Lower leg skin (tissue), 3 donors: ENCODE data around the gene ADI1.
"Not testable (repeated sequence)": the region's sequence is repeated elsewhere in the genome, so short reads cannot be mapped to it uniquely, and the experiment has no call there.

Source experiments
- CTCF ChIP-seq, 3 donors: fragments of 450-650 bp; IDR thresholded peaks; one replicate each; pipeline ENCODE4 v1.5.1; 2016; ENCODE audit warnings: antibody characterized with exemption in 3 of 3, mild to moderate bottlenecking in 3 of 3, moderate library complexity in 2 of 3
- POLR2A ChIP-seq, 2 donors: fragments of 450-650 bp; IDR thresholded peaks; one replicate each; pipeline ENCODE4 v1.6.1; 2016 to 2017; ENCODE audit warnings: antibody characterized with exemption in 2 of 2, mild to moderate bottlenecking in 1 of 2, moderate library complexity in 1 of 2

DNA sequence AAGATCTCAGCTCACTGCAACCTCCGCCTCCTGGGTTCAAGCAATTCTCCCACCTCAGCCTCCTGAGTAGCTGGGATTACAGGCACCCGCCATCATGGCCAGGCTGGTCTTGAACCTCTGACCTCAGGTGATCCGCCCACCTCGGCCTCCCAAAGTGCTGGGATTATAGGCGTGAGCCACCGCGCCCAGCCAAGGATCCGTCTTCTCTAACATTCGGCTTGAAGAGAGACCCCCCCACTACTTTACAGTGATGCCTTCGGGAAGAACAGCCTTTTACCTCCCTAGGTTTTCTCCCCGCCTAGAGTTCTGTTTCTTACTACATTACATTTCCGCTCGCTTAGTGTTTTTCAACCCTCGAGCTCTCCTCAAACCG, 22.6 kb downstream of the ADI1 start:
- not testable (repeated sequence) for TF ChIP-seq POLR2A, CTCF (IDR thresholded peaks at IDR 0.05)
